Measurements from ENCODE around the gene DENND5B. TPM values are rescaled to one million over a fixed set of nuclear protein-coding genes. Genes with fewer than 3 reads are reported as not detected.
"Not testable (repeated sequence)": the region's sequence is repeated elsewhere in the genome, so short reads cannot be mapped to it uniquely, and the experiment has no call there.

Gene DENND5B
- total RNA-seq, 1 experiment from 2014 or later = 22.2 TPM

GRCh38 chr12:31558521-31558920, 32.4 kb downstream of the DENND5B start:
- no peak for DNase-seq (ENCODE audit: low read depth in 1 of 2, low spot score in 2 of 2)
- no peaks in the 10 kb centered on the region for H3K4me1 ChIP-seq (replicated peaks)
- H3K36me3 ChIP-seq = no peaks in the 10 kb centered on the region
- no peaks in the 10 kb centered on the region; the same call in 1 of the 2 replicates for H3K9me3 ChIP-seq (replicated peaks)
- no peaks in the 10 kb centered on the region for H3K27me3 ChIP-seq (replicated peaks)
- H3K4me3 ChIP-seq = no peak overlapping the region
- no peak overlapping the region for H3K27ac ChIP-seq

GRCh38 chr12:31557707-31558106, 33.2 kb downstream of the DENND5B start:
- no peaks in the 10 kb centered on the region for H3K36me3 ChIP-seq
- H3K4me1 ChIP-seq (replicated peaks) = no peaks in the 10 kb centered on the region
- H3K27ac ChIP-seq = no peak overlapping the region
- DNase-seq (ENCODE audit: low read depth in 1 of 2, low spot score in 2 of 2) = no peak
- no peaks in the 10 kb centered on the region; the same call in 1 of the 2 replicates for H3K9me3 ChIP-seq (replicated peaks)
- no peak overlapping the region for H3K4me3 ChIP-seq
- no peaks in the 10 kb centered on the region for H3K27me3 ChIP-seq (replicated peaks)

GRCh38 chr12:31555466-31555865, 35.5 kb downstream of the DENND5B start:
- H3K4me1 ChIP-seq (replicated peaks); H3K4me3 ChIP-seq; DNase-seq (ENCODE audit: low read depth in 1 of 2, low spot score in 2 of 2); H3K27ac ChIP-seq; H3K36me3 ChIP-seq; H3K9me3 ChIP-seq (replicated peaks); H3K27me3 ChIP-seq (replicated peaks): not testable (repeated sequence)

- not testable (repeated sequence) for H3K4me3 ChIP-seq; H3K27ac ChIP-seq; DNase-seq (ENCODE audit: low read depth in 1 of 2, low spot score in 2 of 2); H3K27me3 ChIP-seq (replicated peaks); H3K9me3 ChIP-seq (replicated peaks); H3K36me3 ChIP-seq; H3K4me1 ChIP-seq (replicated peaks)
Observed at GRCh38 chr12:31550590-31550989, 40.3 kb downstream of the DENND5B start.

DNA sequence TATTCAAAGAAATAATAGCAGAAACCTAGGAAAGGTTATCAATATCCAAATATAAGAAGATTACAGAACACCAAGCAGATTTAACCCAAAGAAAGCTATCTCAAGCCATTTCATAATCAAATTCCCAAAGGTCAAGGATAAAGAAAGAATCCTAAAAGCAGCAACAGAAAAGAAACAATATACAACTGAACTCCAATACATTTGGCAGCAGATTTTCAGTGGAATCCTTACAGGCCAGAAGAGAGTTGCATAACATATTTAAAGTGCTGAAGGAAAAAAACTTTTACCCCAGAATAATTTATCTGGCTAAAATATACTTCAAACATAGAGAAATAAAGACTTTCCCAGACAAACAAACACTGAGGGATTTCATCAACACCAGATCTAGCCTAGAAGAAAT, 54.3 kb downstream of the DENND5B start:
- H3K36me3 ChIP-seq = 0 out of 2 replicates have a peak, but pooled peaks cover 2% of the 10 kb centered on the region
- DNase-seq (ENCODE audit: low read depth in 1 of 2, low spot score in 2 of 2) = no peak
- peaks cover 12% of the 10 kb centered on the region for H3K4me1 ChIP-seq (replicated peaks)
- no peaks in the 10 kb centered on the region for H3K9me3 ChIP-seq (replicated peaks)
- no peaks in the 10 kb centered on the region for H3K27me3 ChIP-seq (replicated peaks)
- no peak overlapping the region for H3K4me3 ChIP-seq
- no peak overlapping the region for H3K27ac ChIP-seq

GRCh38 chr12:31533470-31533869, 57.5 kb downstream of the DENND5B start:
- H3K36me3 ChIP-seq = peaks cover 2% of the 10 kb centered on the region; the same call in 1 of the 2 replicates
- H3K27ac ChIP-seq = no peak overlapping the region
- H3K27me3 ChIP-seq (replicated peaks) = no peaks in the 10 kb centered on the region
- H3K4me1 ChIP-seq (replicated peaks) = peaks cover 16% of the 10 kb centered on the region
- H3K9me3 ChIP-seq (replicated peaks) = no peaks in the 10 kb centered on the region
- no peak overlapping the region for H3K4me3 ChIP-seq
- DNase-seq (ENCODE audit: low read depth in 1 of 2, low spot score in 2 of 2) = no peak

DNA sequence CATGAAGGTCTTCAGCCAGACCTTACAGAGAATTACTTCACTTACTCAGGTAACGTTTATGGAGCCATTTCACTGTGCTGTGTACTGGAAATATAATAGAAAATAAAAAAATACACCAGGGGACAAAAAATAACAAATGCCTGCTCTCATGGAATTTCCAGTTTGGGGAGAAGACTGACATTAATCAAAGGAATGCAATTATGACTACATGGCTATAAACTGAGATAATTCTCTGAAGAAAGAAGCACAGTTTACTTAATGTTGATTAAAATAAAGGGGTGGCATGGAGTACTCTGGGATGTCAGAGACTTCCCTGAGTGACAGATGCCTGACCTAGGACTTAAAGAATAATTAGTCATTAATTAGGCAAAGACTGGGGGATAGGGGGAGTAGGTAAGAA, 59.0 kb downstream of the DENND5B start:
- peak in 1 of 2 experiments; percentile 23 for DNase-seq (ENCODE audit: low read depth in 1 of 2, low spot score in 2 of 2)
- H3K4me1 ChIP-seq (replicated peaks) = peaks cover 16% of the 10 kb centered on the region
- H3K4me3 ChIP-seq = no peak overlapping the region
- H3K36me3 ChIP-seq = peaks cover 2% of the 10 kb centered on the region; the same call in 1 of the 2 replicates
- H3K27me3 ChIP-seq (replicated peaks) = no peaks in the 10 kb centered on the region
- no peaks in the 10 kb centered on the region for H3K9me3 ChIP-seq (replicated peaks)
- H3K27ac ChIP-seq = no peak overlapping the region

DNA sequence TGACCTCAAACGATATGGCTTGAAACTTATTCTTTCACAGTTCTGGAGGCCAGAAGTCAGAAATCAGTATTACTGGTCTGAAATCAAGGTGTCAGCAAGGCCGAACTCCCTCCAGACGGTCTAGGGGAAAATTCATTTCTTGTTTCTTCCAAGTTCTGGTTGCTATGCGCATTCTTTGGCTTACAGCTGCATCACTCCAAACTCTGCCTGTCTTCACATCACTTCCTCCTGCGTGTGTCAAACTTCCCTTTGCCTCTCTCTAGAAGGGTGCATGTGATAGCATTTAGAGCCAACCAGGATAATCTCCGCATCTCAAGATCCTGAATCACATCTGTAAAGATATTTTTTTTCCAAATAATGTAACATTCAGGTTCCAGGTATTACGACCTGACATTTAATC, 62.8 kb downstream of the DENND5B start:
- no peaks in the 10 kb centered on the region; the same call in 1 of the 2 replicates for H3K36me3 ChIP-seq
- peaks cover 20% of the 10 kb centered on the region for H3K4me1 ChIP-seq (replicated peaks)
- no peak overlapping the region for H3K4me3 ChIP-seq
- H3K9me3 ChIP-seq (replicated peaks) = no peaks in the 10 kb centered on the region
- no peaks in the 10 kb centered on the region for H3K27me3 ChIP-seq (replicated peaks)
- H3K27ac ChIP-seq = no peak overlapping the region
- no peak for DNase-seq (ENCODE audit: low read depth in 1 of 2, low spot score in 2 of 2)

DNA sequence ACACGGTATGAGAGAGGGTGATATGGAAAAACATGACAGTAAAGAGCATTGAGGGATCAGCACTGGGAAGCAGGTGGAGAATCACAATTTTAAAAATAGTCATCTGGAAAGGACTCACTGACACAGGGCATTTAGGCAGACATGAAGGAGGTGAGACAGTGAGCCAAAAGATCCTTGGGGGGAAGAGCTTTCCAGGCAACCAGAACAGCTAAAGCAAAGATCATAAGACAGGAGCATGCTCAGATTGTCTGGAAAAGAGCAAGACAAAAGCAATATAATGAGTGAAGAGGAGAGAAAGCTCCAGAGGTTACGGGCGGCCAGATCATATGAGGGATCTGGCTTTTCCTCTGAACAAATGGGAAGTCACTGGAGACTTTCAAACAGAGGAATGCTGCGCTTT, 63.9 kb downstream of the DENND5B start:
- H3K27ac ChIP-seq = no peak overlapping the region
- no peaks in the 10 kb centered on the region; the same call in 1 of the 2 replicates for H3K36me3 ChIP-seq
- no peaks in the 10 kb centered on the region for H3K9me3 ChIP-seq (replicated peaks)
- H3K27me3 ChIP-seq (replicated peaks) = no peaks in the 10 kb centered on the region
- H3K4me1 ChIP-seq (replicated peaks) = peaks cover 16% of the 10 kb centered on the region
- H3K4me3 ChIP-seq = no peak overlapping the region
- DNase-seq (ENCODE audit: low read depth in 1 of 2, low spot score in 2 of 2) = no peak

GRCh38 chr12:31526158-31526546, 64.8 kb downstream of the DENND5B start:
- Histone ChIP-seq H3K9me3 (replicated peaks) (no peaks in the 10 kb centered on the region), H3K36me3 (no peaks in the 10 kb centered on the region; the same call in 1 of the 2 replicates), H3K4me1 (replicated peaks) (peaks cover 11% of the 10 kb centered on the region), H3K4me3 (no peak overlapping the region), H3K27me3 (replicated peaks) (no peaks in the 10 kb centered on the region), H3K27ac (no peak overlapping the region)
- DNase-seq (ENCODE audit: low read depth in 1 of 2, low spot score in 2 of 2) = no peak

- Histone ChIP-seq H3K27me3 (replicated peaks) (no peaks in the 10 kb centered on the region), H3K36me3 (no peaks in the 10 kb centered on the region; the same call in 1 of the 2 replicates), H3K4me3 (no peak overlapping the region), H3K9me3 (replicated peaks) (no peaks in the 10 kb centered on the region), H3K4me1 (replicated peaks) (peaks cover 11% of the 10 kb centered on the region), H3K27ac (no peak overlapping the region)
- DNase-seq (ENCODE audit: low read depth in 1 of 2, low spot score in 2 of 2) = no peak
Observed at GRCh38 chr12:31525496-31526157, 65.3 kb downstream of the DENND5B start.

DNA sequence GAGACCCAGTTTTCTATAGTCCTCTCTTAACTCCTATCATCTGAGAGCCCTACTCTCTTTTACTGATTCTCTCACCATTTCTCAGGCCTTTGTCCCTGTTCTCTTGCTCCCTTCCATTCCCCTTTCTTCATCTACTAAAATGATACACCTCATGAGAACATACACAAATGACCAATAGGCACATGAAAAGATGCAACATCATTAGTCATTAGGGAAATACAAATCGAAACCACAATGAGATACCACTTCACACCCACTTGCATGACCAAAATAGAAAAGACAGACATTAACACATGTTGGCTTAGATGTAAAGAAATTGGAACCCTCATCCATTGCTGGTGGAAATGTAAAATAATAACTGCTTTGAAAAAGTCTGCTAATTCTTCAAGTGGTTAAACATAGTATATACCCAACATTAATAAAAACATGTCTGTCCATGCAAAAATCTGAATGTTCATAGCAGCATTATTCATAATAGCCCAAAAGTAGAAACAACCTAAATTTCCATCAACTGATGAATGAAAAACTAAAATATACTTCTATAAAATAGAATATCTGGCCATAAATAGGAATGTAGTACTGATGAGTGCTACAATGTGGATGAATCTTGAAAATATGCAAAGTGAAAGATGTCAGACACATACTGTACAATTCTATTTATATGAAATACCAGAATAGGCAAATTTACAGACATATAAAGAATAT, 66.0 kb downstream of the DENND5B start:
- Histone ChIP-seq H3K4me3 (no peak overlapping the region), H3K36me3 (no peaks in the 10 kb centered on the region; the same call in 1 of the 2 replicates), H3K27ac (no peak overlapping the region), H3K27me3 (replicated peaks) (no peaks in the 10 kb centered on the region), H3K4me1 (replicated peaks) (peaks cover 18% of the 10 kb centered on the region), H3K9me3 (replicated peaks) (no peaks in the 10 kb centered on the region)
- DNase-seq (ENCODE audit: low read depth in 1 of 2, low spot score in 2 of 2) = peak in 1 of 2 experiments; percentile 18

- Histone ChIP-seq H3K9me3 (replicated peaks) (no peaks in the 10 kb centered on the region), H3K4me3 (no peak overlapping the region), H3K36me3 (no peaks in the 10 kb centered on the region; the same call in 1 of the 2 replicates), H3K27me3 (replicated peaks) (no peaks in the 10 kb centered on the region), H3K4me1 (replicated peaks) (peaks cover 32% of the 10 kb centered on the region), H3K27ac (no peak overlapping the region)
- no peak for DNase-seq (ENCODE audit: low read depth in 1 of 2, low spot score in 2 of 2)
Observed at GRCh38 chr12:31523306-31523705, 67.6 kb downstream of the DENND5B start.

GRCh38 chr12:31522607-31523006, 68.3 kb downstream of the DENND5B start:
- no peak for DNase-seq (ENCODE audit: low read depth in 1 of 2, low spot score in 2 of 2)
- Histone ChIP-seq H3K27me3 (replicated peaks) (no peaks in the 10 kb centered on the region), H3K9me3 (replicated peaks) (no peaks in the 10 kb centered on the region), H3K4me1 (replicated peaks) (peaks cover 39% of the 10 kb centered on the region), H3K27ac (no peak overlapping the region), H3K4me3 (no peak overlapping the region), H3K36me3 (no peaks in the 10 kb centered on the region)
